SU-DHL-6 (cell line): ENCODE results near the gene CYBA.

Experiments used
- H2AFZ ChIP-seq: fragments of 200-600 bp; sonication (generic); 2 replicates; pipeline ENCODE4 v1.6.1; 2014; ENCODE audit warnings: low read depth, mild to moderate bottlenecking, moderate library complexity, mixed read lengths, antibody characterized with exemption, low read length; ENCODE audit not compliant: severe bottlenecking
- H3F3A ChIP-seq: fragments of 200-600 bp; shearing (Covaris generic); 2 replicates; pipeline ENCODE4 v1.6.0; 2016; ENCODE audit warnings: antibody characterized with exemption, mild to moderate bottlenecking; ENCODE audit not compliant: insufficient read depth
- H3K27ac ChIP-seq: fragments of 200-600 bp; sonication (generic); 2 replicates; pipeline ENCODE4 v1.5.1; 2016; ENCODE audit warnings: low read depth, mild to moderate bottlenecking, low read length, moderate library complexity, mixed read lengths
- H3K27me3 ChIP-seq: fragments of 200-600 bp; sonication (generic), shearing (Covaris generic); 2 replicates; pipeline ENCODE4 v1.6.0; 2014; ENCODE audit warnings: mild to moderate bottlenecking, low read length
- H3K36me3 ChIP-seq: fragments of 200-600 bp; sonication (generic); 2 replicates; pipeline ENCODE4 v1.6.1; 2014; ENCODE audit warnings: mild to moderate bottlenecking, low read length, mixed read lengths
- H3K4me2 ChIP-seq: fragments of 300-600, 200-600 bp; shearing (Covaris generic), sonication (generic); 2 replicates; pipeline ENCODE4 v1.6.0; 2014; ENCODE audit warnings: low read length, low read depth, mild to moderate bottlenecking; ENCODE audit not compliant: poor library complexity, severe bottlenecking
- H3K4me3 ChIP-seq: fragments of 200-600 bp; sonication (generic); 2 replicates; pipeline ENCODE4 v1.5.1; 2014; ENCODE audit warnings: antibody characterized with exemption, low read length, mild to moderate bottlenecking, mixed read lengths; ENCODE audit not compliant: insufficient read depth, poor library complexity, severe bottlenecking
- H3K79me2 ChIP-seq: fragments of 200-600 bp; sonication (generic); 2 replicates; pipeline ENCODE4 v1.6.1; 2014; ENCODE audit warnings: mild to moderate bottlenecking, low read length, moderate library complexity; ENCODE audit not compliant: insufficient read depth
- H3K9ac ChIP-seq: fragments of 200-600 bp; sonication (generic); 2 replicates; pipeline ENCODE4 v1.7.0; 2014; ENCODE audit warnings: mild to moderate bottlenecking, low read length
- H3K9me2 ChIP-seq: fragments of 200-600 bp; sonication (generic); replicated peaks from 2 replicates; pipeline ENCODE4 v1.6.1; 2014; ENCODE audit warnings: low read length; ENCODE audit not compliant: insufficient read depth
- H3K9me3 ChIP-seq: fragments of 200-600 bp; sonication (generic); 2 replicates; pipeline ENCODE4 v1.6.1; 2014; ENCODE audit warnings: low read length, mixed read lengths; ENCODE audit not compliant: insufficient read depth
- H4K20me1 ChIP-seq: fragments of 200-600 bp; sonication (generic); 2 replicates; pipeline ENCODE4 v1.6.1; 2014; ENCODE audit warnings: low read depth, mild to moderate bottlenecking, antibody characterized with exemption, low read length, moderate library complexity, mixed read lengths
- EZH2phosphoT487 ChIP-seq: fragments of 200-600 bp; sonication (generic), shearing (Covaris generic); conservative IDR thresholded peaks from 2 replicates; pipeline ENCODE4 v1.6.1; 2018; ENCODE audit warnings: mild to moderate bottlenecking, antibody characterized with exemption, low read length, moderate library complexity, mixed read lengths
- TF ChIP-seq, protein P1 (sequence below): fragments of 200-600 bp; sonication (generic); IDR thresholded peaks from one replicate; pipeline ENCODE4 v1.5.1; 2017; ENCODE audit warnings: antibody characterized with exemption, mild to moderate bottlenecking, low read length, moderate library complexity; ENCODE audit not compliant: insufficient read depth, poor library complexity, severe bottlenecking

Gene CYBA

DNA sequence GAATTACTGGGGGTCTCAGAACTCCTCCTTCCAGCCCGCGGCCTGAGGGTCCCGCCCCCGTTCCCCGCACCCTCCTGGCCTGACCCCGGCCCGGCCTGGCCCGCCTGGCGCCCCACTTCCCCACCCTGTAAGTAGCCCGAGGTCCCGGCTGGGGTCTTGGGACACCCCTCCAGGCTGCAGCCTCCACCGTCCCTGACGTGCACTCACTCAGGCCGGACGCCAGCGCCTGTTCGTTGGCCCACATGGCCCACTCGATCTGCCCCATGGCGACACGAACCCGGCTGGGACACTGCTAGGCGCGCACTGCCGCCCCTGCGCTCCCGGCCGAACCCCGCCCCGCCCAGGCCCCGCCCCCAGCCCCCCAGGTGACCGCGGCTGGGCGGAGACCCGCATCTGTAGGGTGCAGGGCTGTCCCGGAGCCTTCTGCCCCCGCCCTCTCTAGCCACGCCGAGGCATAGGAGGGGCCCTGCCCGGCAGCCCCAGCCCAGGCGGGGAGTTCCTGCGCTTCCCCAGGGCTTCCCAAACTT lies at the start of gene CYBA:
Gene CYBA, minus strand, starts transcription at position 305 of the 527 bp plus-strand sequence. Its CDS starts 40 bp downstream, at position 265.
- TF ChIP-seq EZH2phosphoT487: no peak
- TF ChIP-seq, protein P1, sequence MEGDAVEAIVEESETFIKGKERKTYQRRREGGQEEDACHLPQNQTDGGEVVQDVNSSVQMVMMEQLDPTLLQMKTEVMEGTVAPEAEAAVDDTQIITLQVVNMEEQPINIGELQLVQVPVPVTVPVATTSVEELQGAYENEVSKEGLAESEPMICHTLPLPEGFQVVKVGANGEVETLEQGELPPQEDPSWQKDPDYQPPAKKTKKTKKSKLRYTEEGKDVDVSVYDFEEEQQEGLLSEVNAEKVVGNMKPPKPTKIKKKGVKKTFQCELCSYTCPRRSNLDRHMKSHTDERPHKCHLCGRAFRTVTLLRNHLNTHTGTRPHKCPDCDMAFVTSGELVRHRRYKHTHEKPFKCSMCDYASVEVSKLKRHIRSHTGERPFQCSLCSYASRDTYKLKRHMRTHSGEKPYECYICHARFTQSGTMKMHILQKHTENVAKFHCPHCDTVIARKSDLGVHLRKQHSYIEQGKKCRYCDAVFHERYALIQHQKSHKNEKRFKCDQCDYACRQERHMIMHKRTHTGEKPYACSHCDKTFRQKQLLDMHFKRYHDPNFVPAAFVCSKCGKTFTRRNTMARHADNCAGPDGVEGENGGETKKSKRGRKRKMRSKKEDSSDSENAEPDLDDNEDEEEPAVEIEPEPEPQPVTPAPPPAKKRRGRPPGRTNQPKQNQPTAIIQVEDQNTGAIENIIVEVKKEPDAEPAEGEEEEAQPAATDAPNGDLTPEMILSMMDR: no peak
- Histone ChIP-seq H3K27me3 (no peaks in the 10 kb centered on the region), H3K36me3 (no peaks in the 10 kb centered on the region), H3K27ac (peak within 1 kb of the TSS; percentile 90), H3K4me3 (peak within 1 kb of the TSS; percentile 80), H3K79me2 (peaks cover 26% of the 10 kb centered on the region), H2AFZ (no peak within 1 kb of the TSS), H3F3A (no peaks in the 10 kb centered on the region), H4K20me1 (peaks cover 12% of the 10 kb centered on the region; the same call in 1 of the 2 replicates), H3K9ac (peak within 1 kb of the TSS; percentile 95), H3K9me3 (no peaks in the 10 kb centered on the region), H3K4me2 (peak within 1 kb of the TSS; percentile 86), H3K9me2 (no peaks in the 10 kb centered on the region)

DNA sequence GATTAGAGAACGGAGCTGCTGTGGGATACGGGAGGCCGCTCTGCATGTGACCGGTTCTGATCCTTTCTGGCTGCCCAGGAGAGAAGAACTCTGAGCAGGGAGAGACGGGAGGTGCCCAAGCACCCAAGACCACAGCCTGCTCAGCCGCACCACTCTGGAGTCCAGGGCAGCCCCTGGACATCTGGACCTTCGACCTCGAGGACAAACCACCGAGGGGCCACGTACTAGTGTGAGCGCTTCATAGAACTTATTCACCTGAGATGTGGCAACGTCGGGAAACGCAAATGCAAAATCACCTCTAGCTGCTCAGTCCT lies 49.4 kb upstream of the CYBA start:
- Histone ChIP-seq H3K36me3 (no peaks in the 10 kb centered on the region), H3K27me3 (no peaks in the 10 kb centered on the region), H3F3A (no peaks in the 10 kb centered on the region), H3K4me2 (peak overlapping the region; percentile 52), H3K79me2 (no peaks in the 10 kb centered on the region), H3K9me3 (no peaks in the 10 kb centered on the region), H4K20me1 (no peaks in the 10 kb centered on the region; the same call in 1 of the 2 replicates), H3K9me2 (no peaks in the 10 kb centered on the region), H3K9ac (peak overlapping the region; percentile 50), H3K27ac (0 out of 2 replicates have a peak overlapping the region, but pooled peaks have one; percentile 22), H2AFZ (no peak overlapping the region), H3K4me3 (no peak overlapping the region)
- no peak for TF ChIP-seq EZH2phosphoT487
- TF ChIP-seq, protein P1: no peak

DNA sequence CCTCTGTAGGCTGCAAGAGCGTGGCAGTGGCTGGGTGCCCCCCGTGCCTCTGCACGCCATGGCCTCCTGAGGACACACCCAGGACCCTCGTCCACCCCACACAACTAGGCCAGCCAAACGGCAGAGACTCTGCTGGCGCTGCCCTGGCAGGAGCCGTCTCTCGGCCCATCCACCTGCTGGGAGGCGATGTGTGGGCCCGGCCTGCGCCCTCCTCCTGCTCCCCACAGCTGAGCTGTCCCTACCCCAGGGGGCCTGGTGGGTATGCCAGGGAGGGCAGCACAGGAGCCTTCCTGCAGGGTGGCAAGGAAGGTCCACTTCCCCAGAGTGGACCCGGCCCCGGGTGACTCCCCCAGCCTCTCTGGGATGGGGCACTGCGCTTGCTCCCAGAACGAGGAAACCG lies 48.3 kb upstream of the CYBA start:
- no peak overlapping the region for H3K4me2 ChIP-seq
- no peak overlapping the region for H2AFZ ChIP-seq
- H3F3A ChIP-seq: no peaks in the 10 kb centered on the region
- H4K20me1 ChIP-seq: no peaks in the 10 kb centered on the region
- no peak overlapping the region for H3K4me3 ChIP-seq
- no peak for TF ChIP-seq EZH2phosphoT487
- TF ChIP-seq, protein P1: no peak
- H3K36me3 ChIP-seq: no peaks in the 10 kb centered on the region
- no peaks in the 10 kb centered on the region for H3K27me3 ChIP-seq
- H3K9me3 ChIP-seq: no peaks in the 10 kb centered on the region
- H3K27ac ChIP-seq: no peak overlapping the region
- no peaks in the 10 kb centered on the region for H3K79me2 ChIP-seq
- no peak overlapping the region for H3K9ac ChIP-seq
- H3K9me2 ChIP-seq: no peaks in the 10 kb centered on the region
